ENCODE results near the gene BEND6. TPM values are rescaled to one million over a fixed set of nuclear protein-coding genes. Genes with fewer than 3 reads are reported as not detected.

Gene BEND6
- total RNA-seq, 2 donors from 2014 or later, result 0.26 TPM; not detected in 1

DNA sequence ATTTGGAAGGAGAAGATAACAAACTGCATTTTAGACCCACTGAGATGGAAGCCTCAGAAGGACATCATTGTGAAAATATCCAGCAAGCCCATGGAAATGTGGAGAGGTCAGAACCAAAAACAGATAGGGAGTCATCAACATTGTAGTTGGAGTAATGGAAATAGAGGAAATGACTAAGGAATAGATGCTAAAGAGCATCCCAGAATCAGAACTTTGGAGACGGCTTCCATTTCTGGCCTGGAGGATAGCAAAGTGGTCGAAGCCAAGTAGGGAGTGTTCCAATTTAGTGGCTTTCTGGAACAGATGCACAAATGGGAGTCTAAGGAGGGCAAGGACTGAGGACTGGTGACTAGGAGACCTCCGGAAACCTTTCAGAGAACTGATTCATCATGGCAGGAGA, 3.6 kb downstream of the BEND6 start:
- Histone ChIP-seq H3K4me1 (peaks cover 10% of the 10 kb centered on the region), H3K4me3 (no peak overlapping the region), H3K27ac (no peak overlapping the region), H3K27me3 (peaks cover 0 to 5% of the 10 kb centered on the region in 2 donors), H3K9me3 (no peaks in the 10 kb centered on the region), H3K36me3 (replicated peaks in 1 of 2; ENCODE audit: insufficient read depth in 1 of 2, low read depth in 2 of 2) (no peaks in the 10 kb centered on the region)
- no peak for TF ChIP-seq POLR2A (IDR thresholded peaks at IDR 0.05)
- TF ChIP-seq, protein P1, sequence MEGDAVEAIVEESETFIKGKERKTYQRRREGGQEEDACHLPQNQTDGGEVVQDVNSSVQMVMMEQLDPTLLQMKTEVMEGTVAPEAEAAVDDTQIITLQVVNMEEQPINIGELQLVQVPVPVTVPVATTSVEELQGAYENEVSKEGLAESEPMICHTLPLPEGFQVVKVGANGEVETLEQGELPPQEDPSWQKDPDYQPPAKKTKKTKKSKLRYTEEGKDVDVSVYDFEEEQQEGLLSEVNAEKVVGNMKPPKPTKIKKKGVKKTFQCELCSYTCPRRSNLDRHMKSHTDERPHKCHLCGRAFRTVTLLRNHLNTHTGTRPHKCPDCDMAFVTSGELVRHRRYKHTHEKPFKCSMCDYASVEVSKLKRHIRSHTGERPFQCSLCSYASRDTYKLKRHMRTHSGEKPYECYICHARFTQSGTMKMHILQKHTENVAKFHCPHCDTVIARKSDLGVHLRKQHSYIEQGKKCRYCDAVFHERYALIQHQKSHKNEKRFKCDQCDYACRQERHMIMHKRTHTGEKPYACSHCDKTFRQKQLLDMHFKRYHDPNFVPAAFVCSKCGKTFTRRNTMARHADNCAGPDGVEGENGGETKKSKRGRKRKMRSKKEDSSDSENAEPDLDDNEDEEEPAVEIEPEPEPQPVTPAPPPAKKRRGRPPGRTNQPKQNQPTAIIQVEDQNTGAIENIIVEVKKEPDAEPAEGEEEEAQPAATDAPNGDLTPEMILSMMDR (IDR thresholded peaks at IDR 0.05), result no peak
- ATAC-seq (no peak), DNase-seq (no peak)
- intact Hi-C loops (cut with DNase I), result no loop called here
- WGBS, 2 donors, result 80 to 82% methylated on average over 3 of the region's 3 CpGs

DNA sequence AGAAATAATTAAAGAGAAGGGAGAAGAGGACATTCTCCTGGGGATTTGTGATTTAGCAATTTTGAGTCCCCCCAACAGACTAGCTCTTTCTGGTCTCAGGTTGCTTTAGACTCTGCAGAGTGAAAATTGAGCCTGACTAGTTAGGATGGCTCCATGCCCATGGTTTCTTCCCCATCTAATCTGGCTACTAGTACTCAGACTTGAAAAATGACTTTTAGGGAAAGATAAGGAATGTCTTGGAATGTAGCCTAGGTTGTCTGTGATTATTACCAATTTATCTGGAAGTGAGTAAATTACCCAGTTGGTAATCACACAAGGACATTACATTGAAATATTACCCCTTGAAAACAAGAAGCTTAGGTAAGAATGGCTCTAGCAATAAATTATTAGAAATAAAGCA, 4.2 kb downstream of the BEND6 start:
- Histone ChIP-seq H3K4me3 (no peak overlapping the region), H3K4me1 (peaks cover 4% of the 10 kb centered on the region), H3K36me3 (replicated peaks in 1 of 2; ENCODE audit: insufficient read depth in 1 of 2, low read depth in 2 of 2) (no peaks in the 10 kb centered on the region), H3K27me3 (peaks cover 0 to 4% of the 10 kb centered on the region in 2 donors), H3K9me3 (no peaks in the 10 kb centered on the region), H3K27ac (no peak overlapping the region)
- intact Hi-C loops (cut with DNase I), result no loop called here
- TF ChIP-seq, protein P1 (IDR thresholded peaks at IDR 0.05), result no peak
- no peak for TF ChIP-seq POLR2A (IDR thresholded peaks at IDR 0.05)
- DNase-seq (no peak), ATAC-seq (no peak)

DNA sequence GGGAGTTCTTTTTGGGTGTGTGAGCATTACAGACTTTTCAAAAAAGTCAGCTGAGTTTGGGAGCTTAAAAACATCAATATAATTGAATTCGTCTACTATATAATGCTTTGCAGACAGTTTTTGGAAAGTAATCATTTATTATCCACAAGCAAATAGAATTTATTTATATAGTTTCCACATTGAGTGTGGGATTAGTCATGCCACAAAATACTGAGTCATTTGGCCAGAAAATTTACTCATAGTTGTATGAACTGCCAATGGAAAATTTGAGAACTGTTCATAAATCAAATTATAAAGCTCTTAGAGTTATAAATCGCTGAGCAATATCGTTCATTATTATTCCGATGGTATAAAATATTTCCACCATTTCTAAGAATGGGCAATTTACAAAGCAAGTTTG, 5.0 kb downstream of the BEND6 start:
- Histone ChIP-seq H3K27ac (no peak overlapping the region), H3K27me3 (no peaks in the 10 kb centered on the region), H3K4me3 (no peak overlapping the region), H3K36me3 (replicated peaks in 1 of 2; ENCODE audit: insufficient read depth in 1 of 2, low read depth in 2 of 2) (no peaks in the 10 kb centered on the region), H3K9me3 (no peaks in the 10 kb centered on the region), H3K4me1 (no peaks in the 10 kb centered on the region)
- ATAC-seq (no peak), DNase-seq (no peak)
- no peak for TF ChIP-seq POLR2A (IDR thresholded peaks at IDR 0.05)
- TF ChIP-seq, protein P1 (IDR thresholded peaks at IDR 0.05), result no peak
- WGBS, 2 donors, result 77 to 81% methylated on average over 4 of the region's 4 CpGs
- intact Hi-C loops (cut with DNase I), result no loop called here

DNA sequence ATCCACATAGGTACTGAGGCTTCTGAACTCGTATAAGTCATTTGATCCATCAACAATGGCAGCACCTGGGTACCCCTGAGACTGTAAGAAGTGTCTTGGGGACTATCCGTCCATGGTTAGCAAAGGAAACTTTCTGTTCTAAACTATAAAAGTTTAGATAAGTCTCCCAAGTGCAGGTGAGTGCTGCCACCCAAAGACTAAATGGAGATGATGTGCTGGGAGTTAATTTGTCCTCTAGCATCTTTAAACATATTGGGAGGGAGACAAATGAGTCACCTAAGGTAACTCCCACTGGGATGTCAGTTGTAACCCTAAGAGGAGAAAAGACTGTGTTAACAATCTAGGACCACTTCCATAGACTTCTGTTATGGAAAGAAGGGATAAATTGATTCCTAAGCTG, 6.2 kb downstream of the BEND6 start:
- Histone ChIP-seq H3K4me1 (no peaks in the 10 kb centered on the region), H3K4me3 (no peak overlapping the region), H3K9me3 (no peaks in the 10 kb centered on the region), H3K36me3 (replicated peaks in 1 of 2; ENCODE audit: insufficient read depth in 1 of 2, low read depth in 2 of 2) (no peaks in the 10 kb centered on the region), H3K27me3 (no peaks in the 10 kb centered on the region), H3K27ac (no peak overlapping the region)
- TF ChIP-seq POLR2A (IDR thresholded peaks at IDR 0.05), result no peak
- TF ChIP-seq, protein P1 (IDR thresholded peaks at IDR 0.05), result no peak
- WGBS, 2 donors, result 23 to 47% methylated on average over 2 of the region's 2 CpGs
- DNase-seq, result no peak
- ATAC-seq, result no peak
- intact Hi-C loops (cut with DNase I), result no loop called here

DNA sequence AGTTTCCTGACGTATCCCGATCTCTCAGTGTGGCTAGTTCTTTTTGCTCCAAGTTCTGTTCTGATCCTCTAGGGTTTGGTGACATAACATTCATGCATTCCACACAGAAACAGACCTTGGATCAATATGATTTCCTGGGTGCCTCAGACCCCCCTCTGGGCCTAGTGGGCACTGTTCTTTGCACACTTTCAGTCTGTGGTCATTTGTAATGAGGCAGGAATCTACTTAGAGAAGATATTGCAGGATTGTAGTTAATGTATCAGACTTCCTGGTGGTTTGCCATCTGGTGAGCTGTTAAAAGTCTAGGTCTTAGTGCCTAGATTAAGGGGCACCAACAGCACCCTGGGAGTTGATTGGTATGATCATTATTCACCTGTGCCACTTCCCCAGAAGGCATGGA, 7.5 kb downstream of the BEND6 start:
- intact Hi-C loops (cut with DNase I), result no loop called here
- Histone ChIP-seq H3K27ac (no peak overlapping the region), H3K4me1 (no peaks in the 10 kb centered on the region), H3K36me3 (replicated peaks in 1 of 2; ENCODE audit: insufficient read depth in 1 of 2, low read depth in 2 of 2) (no peaks in the 10 kb centered on the region), H3K27me3 (no peaks in the 10 kb centered on the region), H3K4me3 (no peak overlapping the region), H3K9me3 (no peaks in the 10 kb centered on the region)
- TF ChIP-seq, protein P1 (IDR thresholded peaks at IDR 0.05), result no peak
- TF ChIP-seq POLR2A (IDR thresholded peaks at IDR 0.05), result no peak
- WGBS, 2 donors, result 85 to 90% methylated on average over 2 of the region's 2 CpGs
- ATAC-seq, result no peak
- no peak for DNase-seq

All from body of pancreas (tissue), 4 donors.